HepG2 (cell line): ENCODE results near the gene ARPC1A. TPM values are rescaled to one million over a fixed set of nuclear protein-coding genes. Genes with fewer than 3 reads are reported as not detected.

Experiments
- ATF7-NPFF ChIP-seq: sonication (generic); formaldehyde crosslinking; IDR thresholded peaks from 2 replicates; pipeline ENCODE4 v1.8.1; 2023; ENCODE audit warnings: mild to moderate bottlenecking, low read depth, missing genetic modification reagents, moderate library complexity
- HNF4G ChIP-seq, 2 experiments: sonication (generic) in 1 of 2; formaldehyde crosslinking in 1 of 2; IDR thresholded peaks; 2 replicates each; pipeline versions ENCODE4 v1.4.0 to v1.6.1; 2011 to 2020; ENCODE audit warnings: borderline replicate concordance in 2 of 2, low read depth in 2 of 2, mild to moderate bottlenecking in 2 of 2, low read length in 1 of 2, missing genetic modification reagents in 1 of 2, moderate library complexity in 1 of 2
- HNRNPLL ChIP-seq: fragments of 200-400 bp; formaldehyde crosslinking; IDR thresholded peaks from 2 replicates; pipeline ENCODE4 v1.6.1; 2017; ENCODE audit warnings: mild to moderate bottlenecking, low read depth, low read length; ENCODE audit not compliant: poor library complexity, severe bottlenecking
- NR1H2 ChIP-seq: sonication (generic); formaldehyde crosslinking; IDR thresholded peaks from 2 replicates; pipeline ENCODE4 v1.8.1; 2022; ENCODE audit warnings: low read depth, missing genetic modification reagents, borderline replicate concordance
- NRL ChIP-seq: sonication (generic); formaldehyde crosslinking; IDR thresholded peaks from 2 replicates; pipeline ENCODE4 v1.5.0; 2020; ENCODE audit warnings: missing genetic modification reagents, mild to moderate bottlenecking, moderate library complexity, borderline replicate concordance
- SRSF1 ChIP-seq: fragments of 200-400 bp; formaldehyde crosslinking; optimal IDR thresholded peaks from 2 replicates; pipeline ENCODE3; 2017; ENCODE audit warnings: mild to moderate bottlenecking, low read depth, low read length, moderate library complexity
- ZFYVE20 ChIP-seq: sonication (generic); formaldehyde crosslinking; IDR thresholded peaks from 2 replicates; pipeline ENCODE4 v1.8.0; 2023; ENCODE audit warnings: low read depth, mild to moderate bottlenecking, moderate library complexity, missing genetic modification reagents, borderline replicate concordance
- ZNF317 ChIP-seq: sonication (generic); formaldehyde crosslinking; IDR thresholded peaks from 2 replicates; pipeline ENCODE4 v1.5.0; 2020; ENCODE audit warnings: mild to moderate bottlenecking, missing genetic modification reagents
- ZNF552 ChIP-seq: sonication (generic); formaldehyde crosslinking; IDR thresholded peaks from 2 replicates; pipeline ENCODE4 v1.9.0; 2022; ENCODE audit warnings: missing genetic modification reagents, mild to moderate bottlenecking, borderline replicate concordance
- ZSCAN21 ChIP-seq: sonication (generic); formaldehyde crosslinking; IDR thresholded peaks from 2 replicates; pipeline ENCODE4 v1.8.0; 2022; ENCODE audit warnings: mild to moderate bottlenecking, missing genetic modification reagents, moderate library complexity, borderline replicate concordance
- polyA plus RNA-seq, 8 experiments: library from polyadenylated mRNA; depleted of rRNA in 3 of 8; stranded (reverse) in 7 of 8; unstranded in 1 of 8; fragments of >200 nt; fragmentation: Illumina TruSeq in 4 of 8; extraction: Trizol in 4 of 8; gene quantifications; 2 replicates each; pipeline versions ENCODE4 v1.2.1 to v1.2.3, GENCODE V29; 2011 to 2016; ENCODE audit warnings: low read depth in 4 of 8, missing spikeins in 1 of 8, mixed read lengths in 1 of 8; ENCODE audit not compliant: insufficient read depth in 1 of 8
- total RNA-seq, 5 experiments: library from RNA; depleted of rRNA; stranded (reverse); fragments of >200 nt; fragmentation: Illumina TruSeq; extraction: Trizol; gene quantifications; 2 replicates each; pipeline ENCODE4 v1.2.3, GENCODE V29; 2016; ENCODE audit warnings: low read depth in 1 of 5
- TF ChIP-seq, protein P1 (sequence below): sonication (generic); formaldehyde crosslinking; IDR thresholded peaks from 2 replicates; pipeline ENCODE4 v1.4.0; 2020; ENCODE audit warnings: missing genetic modification reagents, borderline replicate concordance
- TF ChIP-seq, protein P2 (sequence below): sonication (generic); formaldehyde crosslinking; IDR thresholded peaks from 2 replicates; pipeline ENCODE4 v1.5.0; 2020; ENCODE audit warnings: mild to moderate bottlenecking, missing genetic modification reagents
- TF ChIP-seq, protein P3 (sequence below), 2 experiments: sonication (generic) in 1 of 2; formaldehyde crosslinking in 1 of 2; IDR thresholded peaks; 2 replicates each; pipeline versions ENCODE4 v1.4.0 to v1.6.1; 2018 to 2020; ENCODE audit warnings: missing genetic modification reagents in 2 of 2, borderline replicate concordance in 1 of 2, low read depth in 1 of 2, mild to moderate bottlenecking in 1 of 2, missing biosample characterization in 1 of 2
- TF ChIP-seq, protein P4 (sequence below): sonication (generic); formaldehyde crosslinking; IDR thresholded peaks from 2 replicates; pipeline ENCODE4 v1.4.0; 2020; ENCODE audit warnings: missing genetic modification reagents
- TF ChIP-seq, protein P5 (sequence below): sonication (generic); formaldehyde crosslinking; IDR thresholded peaks from 2 replicates; pipeline ENCODE4 v1.4.0; 2020; ENCODE audit warnings: missing genetic modification reagents

ARPC1A gene
- total and polyA plus RNA-seq, 2 of the 13 experiments (the other 11 are each of a cell fraction or from before 2014, with no cell fraction given), result 44.3 to 88.5 TPM

DNA sequence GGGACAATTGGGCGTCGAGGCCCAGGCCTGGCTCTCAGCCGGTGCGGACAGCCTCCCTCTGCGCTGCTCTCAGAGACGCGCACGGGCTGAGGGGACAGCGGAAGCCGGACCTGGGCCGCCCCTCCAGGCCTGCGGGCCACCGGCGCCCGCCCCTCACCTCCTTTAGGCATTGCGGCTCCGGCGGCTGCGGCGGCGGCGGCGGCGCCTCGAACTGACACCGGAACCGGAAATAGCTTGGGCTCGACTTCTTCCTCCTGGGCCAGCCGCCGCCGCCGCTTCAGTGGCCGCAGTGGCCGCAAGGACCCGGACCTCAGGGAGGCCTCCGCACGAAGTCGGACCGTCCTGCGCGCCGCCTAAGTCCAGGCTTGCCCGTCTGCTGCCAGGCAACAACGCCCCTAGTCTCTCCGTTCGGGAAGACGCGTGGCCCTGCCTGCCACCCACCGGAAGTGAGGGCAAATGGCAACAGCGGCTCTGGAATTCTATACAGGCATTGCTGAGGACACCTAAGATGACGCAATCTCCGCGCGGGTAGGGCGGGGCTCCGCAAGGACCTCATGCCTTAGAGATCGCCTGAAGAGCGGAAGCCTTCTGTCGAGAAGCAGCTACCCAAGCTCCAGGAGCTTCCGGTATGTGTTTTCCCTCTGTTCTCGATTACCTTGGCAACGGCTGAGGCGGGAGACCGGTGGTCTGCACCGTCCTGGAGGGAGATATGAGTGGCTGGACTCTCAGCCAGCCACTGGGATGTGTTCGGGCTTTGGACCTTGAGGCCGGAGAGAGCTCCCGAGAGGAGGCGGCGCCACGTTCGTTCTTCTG, 82.9 kb downstream of the ARPC1A start, which contains the start of the genes BUD31 and PDAP1 (continued):
- TF ChIP-seq, protein P1, sequence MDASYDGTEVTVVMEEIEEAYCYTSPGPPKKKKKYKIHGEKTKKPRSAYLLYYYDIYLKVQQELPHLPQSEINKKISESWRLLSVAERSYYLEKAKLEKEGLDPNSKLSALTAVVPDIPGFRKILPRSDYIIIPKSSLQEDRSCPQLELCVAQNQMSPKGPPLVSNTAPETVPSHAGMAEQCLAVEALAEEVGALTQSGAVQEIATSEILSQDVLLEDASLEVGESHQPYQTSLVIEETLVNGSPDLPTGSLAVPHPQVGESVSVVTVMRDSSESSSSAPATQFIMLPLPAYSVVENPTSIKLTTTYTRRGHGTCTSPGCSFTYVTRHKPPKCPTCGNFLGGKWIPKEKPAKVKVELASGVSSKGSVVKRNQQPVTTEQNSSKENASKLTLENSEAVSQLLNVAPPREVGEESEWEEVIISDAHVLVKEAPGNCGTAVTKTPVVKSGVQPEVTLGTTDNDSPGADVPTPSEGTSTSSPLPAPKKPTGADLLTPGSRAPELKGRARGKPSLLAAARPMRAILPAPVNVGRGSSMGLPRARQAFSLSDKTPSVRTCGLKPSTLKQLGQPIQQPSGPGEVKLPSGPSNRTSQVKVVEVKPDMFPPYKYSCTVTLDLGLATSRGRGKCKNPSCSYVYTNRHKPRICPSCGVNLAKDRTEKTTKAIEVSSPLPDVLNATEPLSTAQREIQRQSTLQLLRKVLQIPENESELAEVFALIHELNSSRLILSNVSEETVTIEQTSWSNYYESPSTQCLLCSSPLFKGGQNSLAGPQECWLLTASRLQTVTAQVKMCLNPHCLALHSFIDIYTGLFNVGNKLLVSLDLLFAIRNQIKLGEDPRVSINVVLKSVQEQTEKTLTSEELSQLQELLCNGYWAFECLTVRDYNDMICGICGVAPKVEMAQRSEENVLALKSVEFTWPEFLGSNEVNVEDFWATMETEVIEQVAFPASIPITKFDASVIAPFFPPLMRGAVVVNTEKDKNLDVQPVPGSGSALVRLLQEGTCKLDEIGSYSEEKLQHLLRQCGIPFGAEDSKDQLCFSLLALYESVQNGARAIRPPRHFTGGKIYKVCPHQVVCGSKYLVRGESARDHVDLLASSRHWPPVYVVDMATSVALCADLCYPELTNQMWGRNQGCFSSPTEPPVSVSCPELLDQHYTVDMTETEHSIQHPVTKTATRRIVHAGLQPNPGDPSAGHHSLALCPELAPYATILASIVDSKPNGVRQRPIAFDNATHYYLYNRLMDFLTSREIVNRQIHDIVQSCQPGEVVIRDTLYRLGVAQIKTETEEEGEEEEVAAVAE (CRISPR knock-in tag), result peak; percentile 73
- TF ChIP-seq ATF7-NPFF (CRISPR knock-in tag) (0 out of 2 replicates have a peak, but pooled peaks have one; percentile 20), ZFYVE20 (CRISPR knock-in tag) (no peak), NRL (CRISPR knock-in tag) (peak; percentile 90; the same call in 1 of the 2 replicates), ZSCAN21 (peak; percentile 32; the same call in 1 of the 2 replicates), SRSF1 (peak; percentile 33), HNRNPLL (peak; percentile 94), NR1H2 (CRISPR knock-in tag) (0 out of 2 replicates have a peak, but pooled peaks have one; percentile 40), ZNF552 (CRISPR knock-in tag) (no peak), ZNF317 (CRISPR knock-in tag) (peak; percentile 52; the same call in 1 of the 2 replicates), HNF4G (IDR thresholded peaks at IDR 0.05; ENCODE audit: borderline replicate concordance, low read depth, low read length) (peak; percentile 25; the same call in 1 of the 2 replicates), HNF4G (CRISPR knock-in tag; IDR thresholded peaks at IDR 0.05; ENCODE audit: borderline replicate concordance, low read depth) (no peak)
- TF ChIP-seq, protein P2, sequence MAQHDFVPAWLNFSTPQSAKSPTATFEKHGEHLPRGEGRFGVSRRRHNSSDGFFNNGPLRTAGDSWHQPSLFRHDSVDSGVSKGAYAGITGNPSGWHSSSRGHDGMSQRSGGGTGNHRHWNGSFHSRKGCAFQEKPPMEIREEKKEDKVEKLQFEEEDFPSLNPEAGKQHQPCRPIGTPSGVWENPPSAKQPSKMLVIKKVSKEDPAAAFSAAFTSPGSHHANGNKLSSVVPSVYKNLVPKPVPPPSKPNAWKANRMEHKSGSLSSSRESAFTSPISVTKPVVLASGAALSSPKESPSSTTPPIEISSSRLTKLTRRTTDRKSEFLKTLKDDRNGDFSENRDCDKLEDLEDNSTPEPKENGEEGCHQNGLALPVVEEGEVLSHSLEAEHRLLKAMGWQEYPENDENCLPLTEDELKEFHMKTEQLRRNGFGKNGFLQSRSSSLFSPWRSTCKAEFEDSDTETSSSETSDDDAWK (CRISPR knock-in tag), result no peak
- TF ChIP-seq, protein P3, sequence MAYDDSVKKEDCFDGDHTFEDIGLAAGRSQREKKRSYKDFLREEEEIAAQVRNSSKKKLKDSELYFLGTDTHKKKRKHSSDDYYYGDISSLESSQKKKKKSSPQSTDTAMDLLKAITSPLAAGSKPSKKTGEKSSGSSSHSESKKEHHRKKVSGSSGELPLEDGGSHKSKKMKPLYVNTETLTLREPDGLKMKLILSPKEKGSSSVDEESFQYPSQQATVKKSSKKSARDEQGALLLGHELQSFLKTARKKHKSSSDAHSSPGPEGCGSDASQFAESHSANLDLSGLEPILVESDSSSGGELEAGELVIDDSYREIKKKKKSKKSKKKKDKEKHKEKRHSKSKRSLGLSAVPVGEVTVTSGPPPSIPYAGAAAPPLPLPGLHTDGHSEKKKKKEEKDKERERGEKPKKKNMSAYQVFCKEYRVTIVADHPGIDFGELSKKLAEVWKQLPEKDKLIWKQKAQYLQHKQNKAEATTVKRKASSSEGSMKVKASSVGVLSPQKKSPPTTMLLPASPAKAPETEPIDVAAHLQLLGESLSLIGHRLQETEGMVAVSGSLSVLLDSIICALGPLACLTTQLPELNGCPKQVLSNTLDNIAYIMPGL (CRISPR knock-in tag; IDR thresholded peaks at IDR 0.05; ENCODE audit: borderline replicate concordance in 1 of 2, low read depth in 1 of 2), result peak; percentile 75 to 82
- TF ChIP-seq, protein P4, sequence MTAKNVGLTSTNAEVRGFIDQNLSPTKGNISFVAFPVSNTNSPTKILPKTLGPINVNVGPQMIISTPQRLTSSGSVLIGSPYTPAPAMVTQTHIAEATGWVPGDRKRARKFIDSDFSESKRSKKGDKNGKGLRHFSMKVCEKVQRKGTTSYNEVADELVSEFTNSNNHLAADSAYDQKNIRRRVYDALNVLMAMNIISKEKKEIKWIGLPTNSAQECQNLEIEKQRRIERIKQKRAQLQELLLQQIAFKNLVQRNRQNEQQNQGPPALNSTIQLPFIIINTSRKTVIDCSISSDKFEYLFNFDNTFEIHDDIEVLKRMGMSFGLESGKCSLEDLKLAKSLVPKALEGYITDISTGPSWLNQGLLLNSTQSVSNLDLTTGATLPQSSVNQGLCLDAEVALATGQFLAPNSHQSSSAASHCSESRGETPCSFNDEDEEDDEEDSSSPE (CRISPR knock-in tag), result peak; percentile 39; the same call in 1 of the 2 replicates
- TF ChIP-seq, protein P5, sequence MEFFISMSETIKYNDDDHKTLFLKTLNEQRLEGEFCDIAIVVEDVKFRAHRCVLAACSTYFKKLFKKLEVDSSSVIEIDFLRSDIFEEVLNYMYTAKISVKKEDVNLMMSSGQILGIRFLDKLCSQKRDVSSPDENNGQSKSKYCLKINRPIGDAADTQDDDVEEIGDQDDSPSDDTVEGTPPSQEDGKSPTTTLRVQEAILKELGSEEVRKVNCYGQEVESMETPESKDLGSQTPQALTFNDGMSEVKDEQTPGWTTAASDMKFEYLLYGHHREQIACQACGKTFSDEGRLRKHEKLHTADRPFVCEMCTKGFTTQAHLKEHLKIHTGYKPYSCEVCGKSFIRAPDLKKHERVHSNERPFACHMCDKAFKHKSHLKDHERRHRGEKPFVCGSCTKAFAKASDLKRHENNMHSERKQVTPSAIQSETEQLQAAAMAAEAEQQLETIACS (CRISPR knock-in tag), result peak; percentile 45; the same call in 1 of the 2 replicates
